ENCODE data around the gene LALBA.
"Not testable (repeated sequence)": the region's sequence is repeated elsewhere in the genome, so short reads cannot be mapped to it uniquely, and the experiment has no call there.

DNA sequence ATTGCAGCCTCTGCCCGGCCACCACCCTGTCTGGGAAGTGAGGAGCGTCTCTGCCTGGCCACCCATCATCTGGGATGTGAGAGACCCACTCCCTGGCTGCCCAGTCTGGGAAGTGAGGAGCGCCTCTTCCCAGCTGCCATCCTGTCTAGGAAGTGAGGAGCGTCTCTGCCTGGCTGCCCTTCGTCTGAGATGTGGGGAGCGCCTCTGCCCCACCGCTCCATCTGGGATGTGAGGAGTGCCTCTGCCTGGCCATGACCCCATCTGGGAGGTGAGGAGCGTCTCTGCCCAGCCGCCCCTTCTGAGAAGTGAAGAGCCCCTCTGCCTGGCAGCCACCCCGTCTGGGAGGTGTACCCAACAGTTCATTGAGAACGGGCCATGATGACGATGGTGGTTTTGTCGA lies 18.2 kb downstream of the LALBA start:
- TF ChIP-seq POLR2AphosphoS5 (IDR thresholded peaks at IDR 0.05), result not testable (repeated sequence)
- TF ChIP-seq, protein P1, sequence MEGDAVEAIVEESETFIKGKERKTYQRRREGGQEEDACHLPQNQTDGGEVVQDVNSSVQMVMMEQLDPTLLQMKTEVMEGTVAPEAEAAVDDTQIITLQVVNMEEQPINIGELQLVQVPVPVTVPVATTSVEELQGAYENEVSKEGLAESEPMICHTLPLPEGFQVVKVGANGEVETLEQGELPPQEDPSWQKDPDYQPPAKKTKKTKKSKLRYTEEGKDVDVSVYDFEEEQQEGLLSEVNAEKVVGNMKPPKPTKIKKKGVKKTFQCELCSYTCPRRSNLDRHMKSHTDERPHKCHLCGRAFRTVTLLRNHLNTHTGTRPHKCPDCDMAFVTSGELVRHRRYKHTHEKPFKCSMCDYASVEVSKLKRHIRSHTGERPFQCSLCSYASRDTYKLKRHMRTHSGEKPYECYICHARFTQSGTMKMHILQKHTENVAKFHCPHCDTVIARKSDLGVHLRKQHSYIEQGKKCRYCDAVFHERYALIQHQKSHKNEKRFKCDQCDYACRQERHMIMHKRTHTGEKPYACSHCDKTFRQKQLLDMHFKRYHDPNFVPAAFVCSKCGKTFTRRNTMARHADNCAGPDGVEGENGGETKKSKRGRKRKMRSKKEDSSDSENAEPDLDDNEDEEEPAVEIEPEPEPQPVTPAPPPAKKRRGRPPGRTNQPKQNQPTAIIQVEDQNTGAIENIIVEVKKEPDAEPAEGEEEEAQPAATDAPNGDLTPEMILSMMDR (IDR thresholded peaks at IDR 0.05), result not testable (repeated sequence)
